MM.1S (cell line): Measurements from ENCODE around the gene INSR.

Experiments
- CTCF ChIP-seq: fragments of 300-600 bp; sonication (generic); IDR thresholded peaks from 2 replicates; pipeline ENCODE4 v1.5.1; 2016; ENCODE audit warnings: antibody characterized with exemption, low read length, mixed read lengths
- EZH2 ChIP-seq: fragments of 300-600 bp; sonication (generic); optimal IDR thresholded peaks from 2 replicates; pipeline ENCODE3; 2017; ENCODE audit warnings: low read depth, mild to moderate bottlenecking, antibody characterized with exemption, low read length, mixed read lengths

GRCh38 chr19:7195046-7195445 lies 99.2 kb downstream of the INSR start:
- TF ChIP-seq CTCF (no peak), EZH2 (no peak)
